MCF 10A (cell line): ENCODE results near the gene MAML2. TPM values are rescaled to one million over a fixed set of nuclear protein-coding genes. Genes with fewer than 3 reads are reported as not detected.

Experiments
- BruUV-seq: library from RNA; stranded (reverse); fragments of 400-500 nt; replicated peaks from 2 replicates; lab custom pipeline; 2021; lab: Mats Ljungman, UMichigan
- CTCF ChIA-PET: fragments of 300-600 bp; sonication (Branson Sonifier 250); formaldehyde crosslinking; extraction: SDS; loops from one replicate; lab custom pipeline; 2021; ENCODE audit warnings: antibody characterized with exemption, inconsistent platforms; lab: Yijun Ruan, JAX
- POLR2A ChIA-PET: fragments of 300-600, 350-650 bp; sonication (Branson Sonifier 250); formaldehyde crosslinking; extraction: SDS; loops from one replicate; lab custom pipeline; 2020; ENCODE audit warnings: antibody characterized with exemption, inconsistent platforms; lab: Yijun Ruan, JAX
- DNase-seq: peaks from one replicate; pipeline ENCODE4 v3.0.0-alpha.2; 2018; ENCODE audit not compliant: unreplicated experiment
- H3K27ac Mint-ChIP-seq: one replicate; pipeline ENCODE4 v1.8.0; 2022; ENCODE audit warnings: mild to moderate bottlenecking, low read depth, mixed read lengths; ENCODE audit not compliant: unreplicated experiment
- H3K27me3 Mint-ChIP-seq: one replicate; pipeline ENCODE4 v1.8.0; 2022; ENCODE audit warnings: mixed read lengths; ENCODE audit not compliant: insufficient read depth, unreplicated experiment
- H3K36me3 Mint-ChIP-seq: one replicate; pipeline ENCODE4 v1.8.0; 2022; ENCODE audit warnings: mild to moderate bottlenecking, moderate library complexity, mixed read lengths; ENCODE audit not compliant: insufficient read depth, unreplicated experiment
- H3K4me1 Mint-ChIP-seq: one replicate; pipeline ENCODE4 v1.8.0; 2022; ENCODE audit warnings: mixed read lengths; ENCODE audit not compliant: insufficient read depth, unreplicated experiment
- H3K4me3 Mint-ChIP-seq: one replicate; pipeline ENCODE4 v1.8.0; 2022; ENCODE audit warnings: mild to moderate bottlenecking, moderate library complexity, mixed read lengths; ENCODE audit not compliant: unreplicated experiment
- H3K9me3 Mint-ChIP-seq: one replicate; pipeline ENCODE4 v1.8.0; 2022; ENCODE audit warnings: mixed read lengths; ENCODE audit not compliant: unreplicated experiment
- CTCF ChIP-seq: fragments of 200-600 bp; IDR thresholded peaks from one replicate; pipeline ENCODE4 v1.8.0; 2022; ENCODE audit warnings: antibody characterized with exemption, mild to moderate bottlenecking; ENCODE audit not compliant: unreplicated experiment
- intact Hi-C: fragments of 100-400 bp; cut with micrococcal nuclease; formaldehyde crosslinking; loops from 2 replicates; pipeline ENCODE4 v1.14.1; 2022
- total RNA-seq: library from RNA; stranded (reverse); gene quantifications from 2 replicates; pipeline ENCODE4 v1.2.3, GENCODE V29; 2022

Gene MAML2
- total RNA-seq, 1 experiment from 2014 or later, result 8.6 TPM

- CTCF ChIA-PET, result interaction anchor here (0.6 to 2.2 kb wide), 6 partner anchors 23 to 251 kb away, joined by 3 to 10 read pairs (median 4); partner anchors contain the start of gene MAML2
- H3K27me3 Mint-ChIP-seq, result no peaks in the 10 kb centered on the region
- POLR2A ChIA-PET, result no interaction called here
- no peak overlapping the region for H3K27ac Mint-ChIP-seq
- H3K4me1 Mint-ChIP-seq, result no peaks in the 10 kb centered on the region
- H3K9me3 Mint-ChIP-seq, result no peaks in the 10 kb centered on the region
- DNase-seq, result peak; percentile 24
- no peak for TF ChIP-seq CTCF
- no TSS peak for BruUV-seq
- peaks cover 10% of the 10 kb centered on the region for H3K36me3 Mint-ChIP-seq
- no peak overlapping the region for H3K4me3 Mint-ChIP-seq
- intact Hi-C loops, result loop anchor here (1.0 kb wide), 1 partner anchor 252 kb away; the partner anchor contains the start of gene MAML2
These were observed 251.5 kb downstream of the MAML2 start for GRCh38 chr11:96091476-96091875.

GRCh38 chr11:96090711-96091110, 252.3 kb downstream of the MAML2 start:
- DNase-seq, result no peak
- Mint-ChIP-seq H3K4me3 (no peak overlapping the region), H3K27ac (no peak overlapping the region), H3K9me3 (no peaks in the 10 kb centered on the region), H3K36me3 (peaks cover 10% of the 10 kb centered on the region), H3K4me1 (no peaks in the 10 kb centered on the region), H3K27me3 (no peaks in the 10 kb centered on the region)
- TF ChIP-seq CTCF, result no peak
- intact Hi-C loops, result loop anchor here (1.0 kb wide), 1 partner anchor 253 kb away; the partner anchor contains the start of gene MAML2
- ChIA-PET CTCF (interaction anchor here (0.7 to 2.2 kb wide), 4 partner anchors 24 to 251 kb away, joined by 3 to 10 read pairs (median 7); partner anchors contain the start of gene MAML2), POLR2A (no interaction called here)
- BruUV-seq, result no TSS peak

GRCh38 chr11:96088914-96089313, 254.1 kb downstream of the MAML2 start:
- Mint-ChIP-seq H3K27me3 (no peaks in the 10 kb centered on the region), H3K36me3 (peaks cover 10% of the 10 kb centered on the region), H3K9me3 (no peaks in the 10 kb centered on the region), H3K4me1 (no peaks in the 10 kb centered on the region), H3K27ac (no peak overlapping the region), H3K4me3 (no peak overlapping the region)
- BruUV-seq, result no TSS peak
- DNase-seq, result no peak
- CTCF ChIA-PET, result interaction anchor here (0.5 to 1.1 kb wide), 4 partner anchors 8 to 254 kb away, joined by 3 to 4 read pairs (median 3); partner anchors contain the start of gene MAML2
- no peak for TF ChIP-seq CTCF
- POLR2A ChIA-PET, result interaction anchor here (1.0 kb wide), 1 partner anchor 301 kb away, joined by 3 read pairs; the partner anchor contains the start of genes CCDC82 and JRKL
- intact Hi-C loops, result no loop called here

GRCh38 chr11:96086111-96086510, 256.9 kb downstream of the MAML2 start:
- Mint-ChIP-seq H3K4me3 (no peak overlapping the region), H3K4me1 (no peaks in the 10 kb centered on the region), H3K27me3 (no peaks in the 10 kb centered on the region), H3K36me3 (no peaks in the 10 kb centered on the region), H3K27ac (no peak overlapping the region), H3K9me3 (no peaks in the 10 kb centered on the region)
- POLR2A ChIA-PET, result interaction anchor here (1.4 kb wide), 1 partner anchor 11 kb away, joined by 3 read pairs; no protein-coding TSS in a partner anchor
- CTCF ChIA-PET, result interaction anchor here (0.6 kb wide), 1 partner anchor 21 kb away, joined by 3 read pairs; no protein-coding TSS in a partner anchor
- no TSS peak for BruUV-seq
- no peak for TF ChIP-seq CTCF
- intact Hi-C loops, result no loop called here
- DNase-seq, result no peak
